ENCODE results near the gene SMIM38. TPM values are rescaled to one million over a fixed set of nuclear protein-coding genes. Genes with fewer than 3 reads are reported as not detected.

Gene SMIM38
- total RNA-seq, 1 donor from 2014 or later: not detected

DNA sequence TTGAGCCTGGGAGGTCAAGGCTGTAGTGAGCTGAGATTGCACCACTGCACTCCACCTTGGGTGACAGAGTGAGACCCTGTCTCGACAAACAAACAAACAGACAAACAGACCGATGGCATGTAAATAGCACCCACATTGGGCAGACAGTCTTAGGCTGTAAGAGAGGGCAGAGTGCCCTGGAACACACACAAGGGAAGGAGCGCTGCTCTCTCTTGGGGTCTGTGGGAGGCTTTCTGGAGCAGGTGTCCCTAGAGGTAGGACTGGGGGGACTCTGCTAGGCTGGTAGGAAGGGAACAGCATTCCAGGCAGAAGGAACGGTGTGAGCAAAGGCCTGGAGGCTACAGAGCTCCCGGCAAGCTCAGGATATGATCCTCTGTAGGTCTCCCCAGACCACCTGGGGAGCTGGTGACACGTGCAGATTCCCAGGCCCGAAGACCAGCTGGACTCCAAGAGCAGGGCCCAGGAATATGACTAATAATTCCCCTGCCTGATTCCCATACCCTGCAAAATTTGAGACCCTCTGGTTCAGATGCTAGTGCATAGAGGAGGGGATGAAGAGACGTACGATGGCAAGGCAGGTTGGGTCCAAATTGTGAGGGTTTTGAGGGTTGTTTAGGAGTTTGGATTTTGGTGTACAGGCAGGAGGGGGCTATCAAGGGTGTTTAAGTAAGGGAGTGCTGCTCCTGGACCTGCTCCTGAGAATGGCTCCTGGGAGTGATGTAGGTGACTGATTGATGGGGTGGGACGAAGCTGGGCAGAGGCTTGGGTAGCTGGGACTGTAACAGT lies 11.6 kb downstream of the SMIM38 start:
- TF ChIP-seq, protein P1, sequence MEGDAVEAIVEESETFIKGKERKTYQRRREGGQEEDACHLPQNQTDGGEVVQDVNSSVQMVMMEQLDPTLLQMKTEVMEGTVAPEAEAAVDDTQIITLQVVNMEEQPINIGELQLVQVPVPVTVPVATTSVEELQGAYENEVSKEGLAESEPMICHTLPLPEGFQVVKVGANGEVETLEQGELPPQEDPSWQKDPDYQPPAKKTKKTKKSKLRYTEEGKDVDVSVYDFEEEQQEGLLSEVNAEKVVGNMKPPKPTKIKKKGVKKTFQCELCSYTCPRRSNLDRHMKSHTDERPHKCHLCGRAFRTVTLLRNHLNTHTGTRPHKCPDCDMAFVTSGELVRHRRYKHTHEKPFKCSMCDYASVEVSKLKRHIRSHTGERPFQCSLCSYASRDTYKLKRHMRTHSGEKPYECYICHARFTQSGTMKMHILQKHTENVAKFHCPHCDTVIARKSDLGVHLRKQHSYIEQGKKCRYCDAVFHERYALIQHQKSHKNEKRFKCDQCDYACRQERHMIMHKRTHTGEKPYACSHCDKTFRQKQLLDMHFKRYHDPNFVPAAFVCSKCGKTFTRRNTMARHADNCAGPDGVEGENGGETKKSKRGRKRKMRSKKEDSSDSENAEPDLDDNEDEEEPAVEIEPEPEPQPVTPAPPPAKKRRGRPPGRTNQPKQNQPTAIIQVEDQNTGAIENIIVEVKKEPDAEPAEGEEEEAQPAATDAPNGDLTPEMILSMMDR (conservative IDR thresholded peaks at IDR 0.05; ENCODE audit: low read depth, low read length): no peak
- DNase-seq (ENCODE audit: low read depth): no peak
- no peak overlapping the region for H3K4me3 ChIP-seq (ENCODE audit: low read depth, low read length)

GRCh38 chr11:69167916-69168691 lies 12.4 kb downstream of the SMIM38 start:
- TF ChIP-seq, protein P1 (conservative IDR thresholded peaks at IDR 0.05; ENCODE audit: low read depth, low read length): no peak
- no peak for DNase-seq (ENCODE audit: low read depth)
- H3K4me3 ChIP-seq (ENCODE audit: low read depth, low read length): no peak overlapping the region

GRCh38 chr11:69169479-69169878 lies 13.7 kb downstream of the SMIM38 start:
- H3K4me3 ChIP-seq (ENCODE audit: low read depth, low read length): no peak overlapping the region
- DNase-seq (ENCODE audit: low read depth): no peak
- TF ChIP-seq, protein P1 (conservative IDR thresholded peaks at IDR 0.05; ENCODE audit: low read depth, low read length): no peak

GRCh38 chr11:69170704-69171103 lies 15.0 kb downstream of the SMIM38 start:
- H3K4me3 ChIP-seq (ENCODE audit: low read depth, low read length): no peak overlapping the region
- no peak for DNase-seq (ENCODE audit: low read depth)
- TF ChIP-seq, protein P1 (conservative IDR thresholded peaks at IDR 0.05; ENCODE audit: low read depth, low read length): no peak

DNA sequence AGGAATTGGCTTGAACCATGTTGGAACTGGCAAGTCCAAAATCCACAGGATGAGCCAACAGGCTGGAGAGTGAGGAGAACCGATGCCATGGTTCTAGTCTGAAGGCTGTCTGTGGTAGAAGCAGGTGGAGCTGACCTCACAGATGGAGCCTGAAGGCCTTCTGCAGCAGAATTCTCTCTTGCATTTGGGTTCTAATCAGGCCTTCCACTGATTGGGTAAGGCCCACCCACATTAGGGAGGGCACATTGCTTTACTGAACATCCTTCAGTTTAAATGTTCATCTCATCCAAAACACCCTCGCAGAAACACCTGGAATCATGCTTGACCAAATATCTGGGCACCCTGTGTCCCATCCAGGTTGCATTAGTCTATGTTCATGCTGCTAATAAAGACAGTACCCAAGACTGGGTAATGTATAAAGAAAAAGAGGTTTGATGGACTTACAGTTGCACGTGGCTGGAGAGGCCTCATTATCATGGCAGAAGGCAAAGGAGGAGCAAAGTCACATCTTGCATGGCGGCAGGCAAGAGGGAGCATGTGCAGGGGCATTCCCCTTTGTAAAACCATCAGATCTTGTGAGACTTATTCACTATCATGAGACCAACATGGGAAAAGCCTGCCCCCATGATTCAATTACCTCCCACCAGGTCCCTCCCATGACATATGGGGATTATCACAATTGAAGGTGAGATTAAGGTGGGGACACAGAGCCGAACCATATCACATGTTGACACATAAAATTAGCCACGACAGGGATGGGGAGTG lies 15.9 kb downstream of the SMIM38 start:
- H3K4me3 ChIP-seq (ENCODE audit: low read depth, low read length): no peak overlapping the region
- no peak for DNase-seq (ENCODE audit: low read depth)
- TF ChIP-seq, protein P1 (conservative IDR thresholded peaks at IDR 0.05; ENCODE audit: low read depth, low read length): no peak

DNA sequence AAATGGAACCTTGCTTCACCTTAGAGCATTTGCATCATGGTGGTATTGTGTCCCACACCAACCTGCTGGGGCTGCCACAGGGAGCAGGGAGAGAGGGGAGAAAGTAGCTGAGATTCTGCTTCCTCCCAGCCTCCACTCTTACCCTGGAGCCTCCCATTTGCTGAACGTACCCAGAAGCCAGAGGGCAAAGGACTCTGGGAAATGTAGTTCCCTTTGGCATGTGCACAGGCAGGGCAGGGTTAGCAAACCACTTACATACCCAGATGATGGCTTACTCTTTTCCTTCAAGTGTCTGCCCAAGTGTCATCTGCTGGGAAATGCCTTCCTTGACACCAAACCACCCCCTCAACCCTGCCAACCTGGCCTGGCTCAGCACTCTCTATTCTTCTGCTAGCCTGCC lies 16.9 kb downstream of the SMIM38 start:
- DNase-seq (ENCODE audit: low read depth): no peak
- TF ChIP-seq, protein P1 (conservative IDR thresholded peaks at IDR 0.05; ENCODE audit: low read depth, low read length): no peak
- H3K4me3 ChIP-seq (ENCODE audit: low read depth, low read length): no peak overlapping the region
